Left lung (tissue), 10 donors: ENCODE results near the gene ALDH16A1. TPM values are rescaled to one million over a fixed set of nuclear protein-coding genes. Genes with fewer than 3 reads are reported as not detected.

Experiments
- ATAC-seq: fragments of 200-7000 bp; cut with Tn5 transposase; one replicate; pipeline ENCODE4 v1.9.1; 2020; ENCODE audit warnings: moderate library complexity
- DNase-seq, 4 donors: peaks; one replicate each; pipeline ENCODE4 v3.0.0-alpha.2; 2013 to 2020
- H3K27ac ChIP-seq, 2 donors: fragments of 200-600 bp; sonication (generic) in 1 of 2; one replicate each; pipeline versions ENCODE4 v1.5.0 to v1.8.0; 2020 to 2021
- H3K27me3 ChIP-seq, 2 donors: fragments of 200-600 bp; sonication (generic) in 1 of 2; one replicate each; pipeline versions ENCODE4 v1.5.0 to v1.8.0; 2020 to 2021
- H3K36me3 ChIP-seq, 2 donors: fragments of 200-600 bp; sonication (generic) in 1 of 2; one replicate each; pipeline versions ENCODE4 v1.5.0 to v1.8.0; 2020 to 2021
- H3K4me1 ChIP-seq, 2 donors: fragments of 200-600 bp; one replicate each; pipeline ENCODE4 v1.8.0; 2021
- H3K4me3 ChIP-seq, 2 donors: fragments of 200-600 bp; sonication (generic) in 1 of 2; one replicate each; pipeline versions ENCODE4 v1.5.0 to v1.8.0; 2020 to 2021; ENCODE audit warnings: mild to moderate bottlenecking in 1 of 2
- H3K9me3 ChIP-seq, 2 donors: fragments of 200-600 bp; sonication (generic) in 1 of 2; one replicate each; pipeline versions ENCODE4 v1.5.0 to v1.8.0; 2020 to 2021
- intact Hi-C, 2 donors: fragments of 100-400 bp; cut with DNase I; formaldehyde crosslinking; loops; one replicate each; pipeline versions ENCODE4 v1.11.2 to v1.14.2; 2022
- polyA plus RNA-seq, 6 donors: library from polyadenylated mRNA; unstranded; fragments of 120-200 nt; gene quantifications; one replicate each; pipeline ENCODE4 v1.2.1, GENCODE V29; 2013; ENCODE audit not compliant: insufficient read length in 6 of 6
- total RNA-seq, 2 donors: library from RNA; stranded (reverse); fragmentation: NEBNext Ultra II Directional; extraction: Animal tissue kit (Norgen Biotek cat#: 25700); gene quantifications; one replicate each; pipeline ENCODE4 v1.2.1, GENCODE V29; 2021
- TF ChIP-seq, protein P1 (sequence below), 2 donors: fragments of 200-600 bp; sonication (generic) in 1 of 2; IDR thresholded peaks; one replicate each; pipeline versions ENCODE4 v1.5.0 to v1.8.0; 2021; ENCODE audit warnings: antibody characterized with exemption in 2 of 2
- donor health status: DM: no; HTN: yes; CAD: no.
- donor health status: DM: no; HTN: no; CAD: no.

ALDH16A1 gene
- total and polyA plus RNA-seq, 8 donors: 12.6 to 54.2 (median 18.1) TPM

GRCh38 chr19:49435670-49436069 is 17.4 kb upstream of the ALDH16A1 start:
- H3K36me3 ChIP-seq: no peaks in the 10 kb centered on the region
- no peaks in the 10 kb centered on the region for H3K9me3 ChIP-seq
- no peak overlapping the region for H3K27ac ChIP-seq
- H3K4me1 ChIP-seq: peaks cover 0 to 6% of the 10 kb centered on the region in 2 donors
- intact Hi-C loops: no loop called here
- DNase-seq (peak in 1 of 4 donors; percentile 37), ATAC-seq (no peak)
- H3K4me3 ChIP-seq: no peak overlapping the region
- H3K27me3 ChIP-seq: peaks cover 88 to 100% of the 10 kb centered on the region in 2 donors
- TF ChIP-seq, protein P1, sequence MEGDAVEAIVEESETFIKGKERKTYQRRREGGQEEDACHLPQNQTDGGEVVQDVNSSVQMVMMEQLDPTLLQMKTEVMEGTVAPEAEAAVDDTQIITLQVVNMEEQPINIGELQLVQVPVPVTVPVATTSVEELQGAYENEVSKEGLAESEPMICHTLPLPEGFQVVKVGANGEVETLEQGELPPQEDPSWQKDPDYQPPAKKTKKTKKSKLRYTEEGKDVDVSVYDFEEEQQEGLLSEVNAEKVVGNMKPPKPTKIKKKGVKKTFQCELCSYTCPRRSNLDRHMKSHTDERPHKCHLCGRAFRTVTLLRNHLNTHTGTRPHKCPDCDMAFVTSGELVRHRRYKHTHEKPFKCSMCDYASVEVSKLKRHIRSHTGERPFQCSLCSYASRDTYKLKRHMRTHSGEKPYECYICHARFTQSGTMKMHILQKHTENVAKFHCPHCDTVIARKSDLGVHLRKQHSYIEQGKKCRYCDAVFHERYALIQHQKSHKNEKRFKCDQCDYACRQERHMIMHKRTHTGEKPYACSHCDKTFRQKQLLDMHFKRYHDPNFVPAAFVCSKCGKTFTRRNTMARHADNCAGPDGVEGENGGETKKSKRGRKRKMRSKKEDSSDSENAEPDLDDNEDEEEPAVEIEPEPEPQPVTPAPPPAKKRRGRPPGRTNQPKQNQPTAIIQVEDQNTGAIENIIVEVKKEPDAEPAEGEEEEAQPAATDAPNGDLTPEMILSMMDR (IDR thresholded peaks at IDR 0.05): no peak

- H3K4me3 ChIP-seq: no peak overlapping the region
- peak in 1 of 4 donors; percentile 86 for DNase-seq
- no peaks in the 10 kb centered on the region for H3K9me3 ChIP-seq
- intact Hi-C loops: no loop called here
- H3K27me3 ChIP-seq: peaks cover 86 to 100% of the 10 kb centered on the region in 2 donors
- peaks cover 0 to 12% of the 10 kb centered on the region in 2 donors for H3K4me1 ChIP-seq
- TF ChIP-seq, protein P1 (IDR thresholded peaks at IDR 0.05): no peak
- no peaks in the 10 kb centered on the region for H3K36me3 ChIP-seq
- ATAC-seq: no peak
- H3K27ac ChIP-seq: no peak overlapping the region
These were observed 16.5 kb upstream of the ALDH16A1 start for GRCh38 chr19:49436381-49437017.

- TF ChIP-seq, protein P1 (IDR thresholded peaks at IDR 0.05): no peak
- H3K27me3 ChIP-seq: peaks cover 83 to 100% of the 10 kb centered on the region in 2 donors
- no peak for ATAC-seq
These were observed 15.8 kb upstream of the ALDH16A1 start for GRCh38 chr19:49437231-49437630.

DNA sequence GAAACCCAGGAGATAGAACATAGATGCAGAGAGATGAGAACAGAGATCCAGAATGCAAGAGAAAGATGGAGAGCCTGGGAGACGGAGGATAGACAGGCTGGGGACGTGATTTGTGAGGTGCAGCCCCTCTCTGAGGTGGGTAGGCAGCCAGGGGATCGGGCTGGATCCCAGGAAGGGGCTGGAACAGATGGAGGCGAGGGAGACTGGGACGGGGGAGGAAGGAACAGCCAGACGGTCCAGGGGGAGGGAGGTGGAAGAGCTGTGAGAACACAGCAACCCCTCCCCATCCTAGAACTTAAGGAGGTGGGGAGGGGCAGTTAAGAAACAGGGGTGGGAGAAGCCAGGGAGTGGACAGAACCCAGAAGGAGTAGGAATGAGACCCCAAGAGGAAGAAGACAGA is 14.8 kb upstream of the ALDH16A1 start:
- Histone ChIP-seq H3K27me3 (peaks cover 73 to 96% of the 10 kb centered on the region in 2 donors), H3K27ac (no peak overlapping the region), H3K4me1 (peaks cover 0 to 21% of the 10 kb centered on the region in 2 donors), H3K9me3 (no peaks in the 10 kb centered on the region), H3K36me3 (no peaks in the 10 kb centered on the region), H3K4me3 (no peak overlapping the region)
- DNase-seq: no peak
- TF ChIP-seq, protein P1 (IDR thresholded peaks at IDR 0.05): no peak
- intact Hi-C loops: no loop called here
- ATAC-seq: no peak

More at GRCh38 chr19:49437231-49437630, 15.8 kb upstream of the ALDH16A1 start:
- no peak overlapping the region for H3K27ac ChIP-seq
- H3K9me3 ChIP-seq: no peaks in the 10 kb centered on the region
- DNase-seq: peak in 1 of 4 donors; percentile 34
- H3K4me1 ChIP-seq: peaks cover 0 to 18% of the 10 kb centered on the region in 2 donors
- intact Hi-C loops: no loop called here
- H3K36me3 ChIP-seq: no peaks in the 10 kb centered on the region
- H3K4me3 ChIP-seq: no peak overlapping the region

DNA sequence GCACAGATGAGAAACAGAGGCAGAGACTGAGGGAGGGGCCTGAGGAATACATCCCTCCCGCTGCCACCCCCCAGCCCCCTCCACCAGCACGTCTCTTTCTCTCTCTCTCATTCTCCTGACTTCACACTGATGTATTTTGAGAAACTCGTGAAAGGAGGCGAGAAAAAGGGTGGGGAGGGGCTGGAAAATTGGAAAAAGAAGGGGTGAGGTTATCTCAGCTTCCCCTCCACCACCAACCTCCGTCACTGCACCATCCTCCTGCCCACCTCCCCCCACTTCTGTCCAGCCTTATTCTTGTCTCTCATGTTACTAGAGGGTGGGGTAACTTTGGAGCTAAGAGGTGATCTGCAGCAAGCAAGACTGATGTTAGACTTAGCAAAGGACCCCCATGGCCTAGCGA is 13.2 kb upstream of the ALDH16A1 start:
- ATAC-seq (no peak), DNase-seq (no peak)
- Histone ChIP-seq H3K9me3 (no peaks in the 10 kb centered on the region), H3K4me1 (peaks cover 0 to 29% of the 10 kb centered on the region in 2 donors), H3K27me3 (peaks cover 60 to 80% of the 10 kb centered on the region in 2 donors), H3K4me3 (no peak overlapping the region), H3K27ac (no peak overlapping the region), H3K36me3 (no peaks in the 10 kb centered on the region)
- TF ChIP-seq, protein P1 (IDR thresholded peaks at IDR 0.05): no peak
- intact Hi-C loops: loop anchor here in 1 of 2 donors (5.0 kb wide), 1 partner anchor 48 kb away; no protein-coding TSS in a partner anchor
